Panc1 (cell line): ENCODE results near the gene LRMDA. TPM values are rescaled to one million over a fixed set of nuclear protein-coding genes. Genes with fewer than 3 reads are reported as not detected.

Experiments
- ATAC-seq: fragments of 200-7000 bp; cut with Tn5 transposase; 2 replicates; pipeline ENCODE4 v1.9.1; 2020; ENCODE audit warnings: mild to moderate bottlenecking, moderate library complexity
- BruUV-seq: library from RNA; stranded (reverse); fragments of 400-500 nt; replicated peaks from 2 replicates; lab custom pipeline; 2021; lab: Mats Ljungman, UMichigan
- CTCF ChIA-PET: fragments of 300-600 bp; sonication (Branson Sonifier 250); formaldehyde crosslinking; loops from one replicate; lab custom pipeline; 2022; ENCODE audit warnings: antibody characterized with exemption; lab: Charles Lee
- POLR2A ChIA-PET: fragments of 300-600 bp; sonication (Branson Sonifier 250); formaldehyde crosslinking; loops from one replicate; lab custom pipeline; 2022; ENCODE audit warnings: antibody characterized with exemption; lab: Charles Lee
- DNase-seq: peaks from one replicate; pipeline ENCODE4 v3.0.0-alpha.2; 2010; ENCODE audit warnings: low read depth, low spot score
- H3K27ac ChIP-seq: 2 replicates; pipeline ENCODE4 v1.5.1; 2011; ENCODE audit warnings: mild to moderate bottlenecking, low read length, inconsistent platforms
- H3K27me3 ChIP-seq: fragments of 200-500 bp; sonication (Bioruptor generic); 2 replicates; pipeline ENCODE4 v1.6.0; 2014; ENCODE audit warnings: low read length, inconsistent platforms; ENCODE audit not compliant: control insufficient read depth, insufficient read depth
- H3K36me3 ChIP-seq: fragments of 200-500 bp; sonication (Bioruptor generic); 2 replicates; pipeline ENCODE4 v1.5.1; 2014; ENCODE audit warnings: inconsistent platforms, mild to moderate bottlenecking, low read length, moderate library complexity; ENCODE audit not compliant: control insufficient read depth, insufficient read depth
- H3K4me1 ChIP-seq: 2 replicates; pipeline ENCODE4 v1.5.1; 2011; ENCODE audit warnings: inconsistent platforms, mild to moderate bottlenecking, low read length, moderate library complexity; ENCODE audit not compliant: control insufficient read depth, insufficient read depth
- H3K4me3 ChIP-seq, 2 experiments: 2 replicates each; pipeline ENCODE4 v1.5.1; 2011 to 2012; ENCODE audit warnings: low read depth in 2 of 2, low read length in 2 of 2, mild to moderate bottlenecking in 2 of 2, inconsistent platforms in 1 of 2, moderate library complexity in 1 of 2
- H3K9me3 ChIP-seq: fragments of 200-500 bp; sonication (Bioruptor generic); 2 replicates; pipeline ENCODE4 v1.5.1; 2014; ENCODE audit warnings: low read depth, mild to moderate bottlenecking, inconsistent platforms, low read length, moderate library complexity; ENCODE audit not compliant: control insufficient read depth, insufficient read depth
- CTCF ChIP-seq: fragments of 450-650 bp; IDR thresholded peaks from 2 replicates; pipeline ENCODE4 v1.5.1; 2017; ENCODE audit warnings: mild to moderate bottlenecking
- POLR2AphosphoS5 ChIP-seq: IDR thresholded peaks from 2 replicates; pipeline ENCODE4 v1.6.1; 2012; ENCODE audit warnings: mild to moderate bottlenecking, low read depth, low read length, moderate library complexity
- REST ChIP-seq, 2 experiments: IDR thresholded peaks; 2 replicates each; pipeline ENCODE4 v1.6.1; 2011 to 2012; ENCODE audit warnings: low read depth in 2 of 2, control low read depth in 1 of 2, low read length in 1 of 2, mild to moderate bottlenecking in 1 of 2, moderate library complexity in 1 of 2; ENCODE audit not compliant: insufficient read depth in 1 of 2
- SIN3A ChIP-seq: IDR thresholded peaks from 2 replicates; pipeline ENCODE4 v1.6.1; 2012; ENCODE audit warnings: low read depth, mild to moderate bottlenecking, low read length, moderate library complexity, borderline replicate concordance; ENCODE audit not compliant: insufficient read depth
- TCF7L2 ChIP-seq: IDR thresholded peaks from 2 replicates; pipeline ENCODE4 v1.6.1; 2011; ENCODE audit warnings: mild to moderate bottlenecking, low read depth, low read length, inconsistent platforms
- in situ Hi-C: cut with HindIII; loops from 2 replicates; pipeline ENCODE4 v1.10.0; 2016; ENCODE audit warnings: low sequenced_read_pairs, low pct_unique_long_range_greater_than_20kb
- intact Hi-C: fragments of 100-400 bp; cut with micrococcal nuclease; formaldehyde crosslinking; loops from one replicate; pipeline ENCODE4 v1.10.0; 2022; ENCODE audit not compliant: unreplicated experiment
- total RNA-seq: library from RNA; stranded (reverse); gene quantifications from one replicate; pipeline ENCODE4 v1.2.1, GENCODE V29; 2021; ENCODE audit not compliant: unreplicated experiment

Gene LRMDA
- total RNA-seq, 1 experiment from 2014 or later = 1.2 TPM

GRCh38 chr10:76442113-76442512 is 1010.7 kb downstream of the LRMDA start:
- CTCF ChIA-PET = no interaction called here
- no peak overlapping the region for H3K4me3 ChIP-seq
- no peaks in the 10 kb centered on the region for H3K4me1 ChIP-seq
- POLR2A ChIA-PET = no interaction called here
- intact Hi-C loops (no loop called here), in situ Hi-C loops (no loop called here)
- no peaks in the 10 kb centered on the region for H3K9me3 ChIP-seq
- H3K27ac ChIP-seq = no peak overlapping the region
- no TSS peak for BruUV-seq
- no peak for DNase-seq
- H3K36me3 ChIP-seq = no peaks in the 10 kb centered on the region
- TF ChIP-seq TCF7L2 (no peak), CTCF (no peak), SIN3A (no peak)
- no peak for ATAC-seq
- H3K27me3 ChIP-seq = peaks cover 3% of the 10 kb centered on the region; the same call in 1 of the 2 replicates

GRCh38 chr10:76444034-76444800 is 1012.8 kb downstream of the LRMDA start:
- Histone ChIP-seq H3K9me3 (no peaks in the 10 kb centered on the region), H3K27me3 (peaks cover 3% of the 10 kb centered on the region; the same call in 1 of the 2 replicates), H3K4me3 (no peak overlapping the region), H3K4me1 (no peaks in the 10 kb centered on the region), H3K27ac (no peak overlapping the region), H3K36me3 (no peaks in the 10 kb centered on the region)
- ATAC-seq = no peak
- BruUV-seq = no TSS peak
- in situ Hi-C loops (no loop called here), intact Hi-C loops (no loop called here)
- CTCF ChIA-PET = interaction anchor here (0.6 kb wide), 1 partner anchor 140 kb away, joined by 6 read pairs; no protein-coding TSS in a partner anchor
- TF ChIP-seq SIN3A (no peak), POLR2AphosphoS5 (no peak), REST (IDR thresholded peaks at IDR 0.05; ENCODE audit: insufficient read depth in 1 of 2, low read depth in 2 of 2, low read length in 1 of 2) (no peak), TCF7L2 (no peak), CTCF (no peak)
- POLR2A ChIA-PET = no interaction called here
- DNase-seq = no peak
